ENCODE data around the gene CAB39L.

Gene CAB39L

GRCh38 chr13:49400755-49401659, 42.9 kb downstream of the CAB39L start:
- no peak for DNase-seq (ENCODE audit: low read depth, low spot score)

GRCh38 chr13:49399801-49400472, 43.9 kb downstream of the CAB39L start:
- DNase-seq (ENCODE audit: low read depth, low spot score) = no peak

GRCh38 chr13:49395878-49396380, 47.9 kb downstream of the CAB39L start:
- DNase-seq (ENCODE audit: low read depth, low spot score) = no peak

- DNase-seq (ENCODE audit: low read depth, low spot score) = no peak
Measured at GRCh38 chr13:49395451-49395865, 48.4 kb downstream of the CAB39L start.

GRCh38 chr13:49388091-49388635, 55.7 kb downstream of the CAB39L start:
- DNase-seq (ENCODE audit: low read depth, low spot score) = no peak

GRCh38 chr13:49386664-49387063, 57.2 kb downstream of the CAB39L start:
- DNase-seq (ENCODE audit: low read depth, low spot score) = no peak

GRCh38 chr13:49376121-49376520, 67.7 kb downstream of the CAB39L start:
- DNase-seq (ENCODE audit: low read depth, low spot score) = no peak

- DNase-seq (ENCODE audit: low read depth, low spot score) = no peak
Measured at GRCh38 chr13:49374585-49375290, 69.1 kb downstream of the CAB39L start.

- DNase-seq (ENCODE audit: low read depth, low spot score) = no peak
Measured at GRCh38 chr13:49373716-49374115, 70.1 kb downstream of the CAB39L start.

- DNase-seq (ENCODE audit: low read depth, low spot score) = no peak
Measured at GRCh38 chr13:49371943-49372613, 71.8 kb downstream of the CAB39L start.

- DNase-seq (ENCODE audit: low read depth, low spot score) = no peak
Measured at GRCh38 chr13:49370371-49370770, 73.5 kb downstream of the CAB39L start.

GRCh38 chr13:49369866-49370265, 74.0 kb downstream of the CAB39L start:
- DNase-seq (ENCODE audit: low read depth, low spot score) = no peak

- DNase-seq (ENCODE audit: low read depth, low spot score) = no peak
Measured at GRCh38 chr13:49368688-49369087, 75.2 kb downstream of the CAB39L start.

GRCh38 chr13:49367640-49368422, 76.0 kb downstream of the CAB39L start:
- peak; percentile 30 for DNase-seq (ENCODE audit: low read depth, low spot score)

GRCh38 chr13:49366841-49367240, 77.0 kb downstream of the CAB39L start:
- no peak for DNase-seq (ENCODE audit: low read depth, low spot score)

GRCh38 chr13:49357694-49358093, 86.2 kb downstream of the CAB39L start:
- DNase-seq (ENCODE audit: low read depth, low spot score) = no peak

- no peak for DNase-seq (ENCODE audit: low read depth, low spot score)
Measured at GRCh38 chr13:49356223-49356622, 87.6 kb downstream of the CAB39L start.

GRCh38 chr13:49354719-49355118, 89.1 kb downstream of the CAB39L start:
- DNase-seq (ENCODE audit: low read depth, low spot score) = no peak

- DNase-seq (ENCODE audit: low read depth, low spot score) = no peak
Measured at GRCh38 chr13:49353908-49354307, 90.0 kb downstream of the CAB39L start.

GRCh38 chr13:49351871-49352270, 92.0 kb downstream of the CAB39L start:
- no peak for DNase-seq (ENCODE audit: low read depth, low spot score)

Data from iPS DF 19.7 (cell line).